Breast epithelium (tissue), 3 donors: ENCODE results near the gene GALNTL6.

ENCODE experiments used
- POLR2A ChIP-seq: fragments of 450-650 bp; IDR thresholded peaks from one replicate; pipeline ENCODE4 v1.6.1; 2016; ENCODE audit warnings: antibody characterized with exemption, mild to moderate bottlenecking, moderate library complexity
- TF ChIP-seq, protein P1 (sequence below), 3 donors: fragments of 450-650 bp; IDR thresholded peaks; one replicate each; pipeline ENCODE4 v1.5.1; 2016 to 2017; ENCODE audit warnings: antibody characterized with exemption in 3 of 3, mild to moderate bottlenecking in 3 of 3, moderate library complexity in 3 of 3

DNA sequence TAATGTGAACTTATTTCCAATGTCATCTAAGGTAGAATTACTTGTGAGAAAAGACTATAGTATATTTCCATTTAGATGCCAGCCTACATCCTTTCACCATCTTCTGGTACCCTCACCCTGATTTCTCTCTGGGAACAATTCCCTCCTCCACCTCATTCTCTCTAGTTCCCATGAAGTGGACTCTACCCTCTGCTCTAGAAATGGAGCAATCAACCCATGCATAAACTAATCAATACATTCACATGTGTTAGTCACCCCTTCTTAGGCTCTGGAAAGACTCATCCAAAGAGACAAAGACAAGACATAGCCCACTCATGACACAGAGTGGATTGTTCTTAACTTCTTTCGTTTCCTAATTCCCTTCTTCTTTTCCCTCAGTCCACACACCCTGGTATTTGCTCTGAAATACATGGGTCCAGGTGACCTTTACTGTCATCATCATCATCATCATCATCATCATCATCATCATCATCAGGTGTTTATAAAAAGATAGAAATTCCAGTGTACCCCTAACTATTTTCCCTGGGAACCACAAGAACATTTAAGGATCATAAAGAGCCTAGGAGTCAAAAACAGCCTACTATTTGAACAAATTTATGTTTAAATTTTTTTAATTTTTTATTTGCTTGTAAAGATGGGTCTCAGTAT is 1056.5 kb downstream of the GALNTL6 start:
- TF ChIP-seq, protein P1, sequence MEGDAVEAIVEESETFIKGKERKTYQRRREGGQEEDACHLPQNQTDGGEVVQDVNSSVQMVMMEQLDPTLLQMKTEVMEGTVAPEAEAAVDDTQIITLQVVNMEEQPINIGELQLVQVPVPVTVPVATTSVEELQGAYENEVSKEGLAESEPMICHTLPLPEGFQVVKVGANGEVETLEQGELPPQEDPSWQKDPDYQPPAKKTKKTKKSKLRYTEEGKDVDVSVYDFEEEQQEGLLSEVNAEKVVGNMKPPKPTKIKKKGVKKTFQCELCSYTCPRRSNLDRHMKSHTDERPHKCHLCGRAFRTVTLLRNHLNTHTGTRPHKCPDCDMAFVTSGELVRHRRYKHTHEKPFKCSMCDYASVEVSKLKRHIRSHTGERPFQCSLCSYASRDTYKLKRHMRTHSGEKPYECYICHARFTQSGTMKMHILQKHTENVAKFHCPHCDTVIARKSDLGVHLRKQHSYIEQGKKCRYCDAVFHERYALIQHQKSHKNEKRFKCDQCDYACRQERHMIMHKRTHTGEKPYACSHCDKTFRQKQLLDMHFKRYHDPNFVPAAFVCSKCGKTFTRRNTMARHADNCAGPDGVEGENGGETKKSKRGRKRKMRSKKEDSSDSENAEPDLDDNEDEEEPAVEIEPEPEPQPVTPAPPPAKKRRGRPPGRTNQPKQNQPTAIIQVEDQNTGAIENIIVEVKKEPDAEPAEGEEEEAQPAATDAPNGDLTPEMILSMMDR (IDR thresholded peaks at IDR 0.05): no peak
- no peak for TF ChIP-seq POLR2A
